Epithelial cell of esophagus (primary cell): ENCODE results near the gene ZNF568.

Source experiments
- DNase-seq: peaks from one replicate; pipeline ENCODE4 v3.0.0; 2010; ENCODE audit warnings: low read depth
- H3K4me3 ChIP-seq: 2 replicates; pipeline ENCODE4 v1.5.1; 2011; ENCODE audit warnings: mild to moderate bottlenecking, low read length, control low read depth
- CTCF ChIP-seq: IDR thresholded peaks from 2 replicates; pipeline ENCODE4 v1.5.1; 2011; ENCODE audit warnings: low read depth, mild to moderate bottlenecking, low read length, control low read depth, inconsistent platforms; ENCODE audit not compliant: insufficient read depth; ENCODE audit errors: missing control alignments

The ZNF568 gene

GRCh38 chr19:36918090-36918489 lies 2.0 kb downstream of the ZNF568 start:
- TF ChIP-seq CTCF: no peak
- no peak overlapping the region for H3K4me3 ChIP-seq
- no peak for DNase-seq

GRCh38 chr19:36931684-36932083 lies 15.6 kb downstream of the ZNF568 start:
- no peak overlapping the region for H3K4me3 ChIP-seq
- DNase-seq: no peak
- no peak for TF ChIP-seq CTCF

- DNase-seq: no peak
- no peak overlapping the region for H3K4me3 ChIP-seq
- peak; percentile 11 for TF ChIP-seq CTCF
Observed at GRCh38 chr19:36939153-36939552, 23.0 kb downstream of the ZNF568 start.

- no peak for DNase-seq
- H3K4me3 ChIP-seq: no peak overlapping the region
- no peak for TF ChIP-seq CTCF
Observed at GRCh38 chr19:36950335-36951119, 34.4 kb downstream of the ZNF568 start.

GRCh38 chr19:36962346-36962745 lies 46.2 kb downstream of the ZNF568 start:
- no peak for DNase-seq
- TF ChIP-seq CTCF: no peak
- H3K4me3 ChIP-seq: no peak overlapping the region

GRCh38 chr19:36963280-36963679 lies 47.1 kb downstream of the ZNF568 start:
- H3K4me3 ChIP-seq: no peak overlapping the region
- DNase-seq: no peak
- TF ChIP-seq CTCF: no peak

DNA sequence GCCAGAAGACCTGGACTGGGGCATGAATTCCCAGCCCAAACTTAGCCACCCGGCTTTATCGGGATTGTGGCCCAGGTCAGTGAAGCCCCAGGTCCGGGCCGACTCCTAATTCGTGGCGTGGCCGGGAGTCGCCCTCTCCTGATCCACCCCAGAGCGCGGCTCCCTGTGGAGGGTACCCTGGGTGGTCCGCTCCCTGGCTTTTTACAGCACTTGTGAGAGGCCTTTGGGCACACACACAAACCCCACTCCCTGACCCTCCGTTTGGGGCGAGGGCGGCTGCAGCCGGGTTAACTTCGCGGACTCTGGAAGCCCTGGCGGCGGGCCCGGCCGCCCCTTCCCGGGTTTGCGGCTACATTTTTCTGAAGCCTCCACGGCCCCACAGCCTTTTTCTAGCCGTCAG lies 56.4 kb downstream of the ZNF568 start:
- TF ChIP-seq CTCF: no peak
- DNase-seq: no peak
- H3K4me3 ChIP-seq: peak overlapping the region; percentile 77
